Panc1 (cell line): ENCODE measurements around the gene TMEM187. TPM values are rescaled to one million over a fixed set of nuclear protein-coding genes. Genes with fewer than 3 reads are reported as not detected.

Source experiments
- ATAC-seq: fragments of 200-7000 bp; cut with Tn5 transposase; 2 replicates; pipeline ENCODE4 v1.9.1; 2020; ENCODE audit warnings: mild to moderate bottlenecking, moderate library complexity
- BruUV-seq: library from RNA; stranded (reverse); fragments of 400-500 nt; replicated peaks from 2 replicates; lab custom pipeline; 2021; lab: Mats Ljungman, UMichigan
- CTCF ChIA-PET: fragments of 300-600 bp; sonication (Branson Sonifier 250); formaldehyde crosslinking; loops from one replicate; lab custom pipeline; 2022; ENCODE audit warnings: antibody characterized with exemption; lab: Charles Lee
- POLR2A ChIA-PET: fragments of 300-600 bp; sonication (Branson Sonifier 250); formaldehyde crosslinking; loops from one replicate; lab custom pipeline; 2022; ENCODE audit warnings: antibody characterized with exemption; lab: Charles Lee
- DNase-seq: peaks from one replicate; pipeline ENCODE4 v3.0.0-alpha.2; 2010; ENCODE audit warnings: low read depth, low spot score
- H3K27ac ChIP-seq: 2 replicates; pipeline ENCODE4 v1.5.1; 2011; ENCODE audit warnings: mild to moderate bottlenecking, low read length, inconsistent platforms
- H3K27me3 ChIP-seq: fragments of 200-500 bp; sonication (Bioruptor generic); 2 replicates; pipeline ENCODE4 v1.6.0; 2014; ENCODE audit warnings: low read length, inconsistent platforms; ENCODE audit not compliant: control insufficient read depth, insufficient read depth
- H3K36me3 ChIP-seq: fragments of 200-500 bp; sonication (Bioruptor generic); 2 replicates; pipeline ENCODE4 v1.5.1; 2014; ENCODE audit warnings: inconsistent platforms, mild to moderate bottlenecking, low read length, moderate library complexity; ENCODE audit not compliant: control insufficient read depth, insufficient read depth
- H3K4me1 ChIP-seq: 2 replicates; pipeline ENCODE4 v1.5.1; 2011; ENCODE audit warnings: inconsistent platforms, mild to moderate bottlenecking, low read length, moderate library complexity; ENCODE audit not compliant: control insufficient read depth, insufficient read depth
- H3K4me3 ChIP-seq, 2 experiments: 2 replicates each; pipeline ENCODE4 v1.5.1; 2011 to 2012; ENCODE audit warnings: low read depth in 2 of 2, low read length in 2 of 2, mild to moderate bottlenecking in 2 of 2, inconsistent platforms in 1 of 2, moderate library complexity in 1 of 2
- H3K9me3 ChIP-seq: fragments of 200-500 bp; sonication (Bioruptor generic); 2 replicates; pipeline ENCODE4 v1.5.1; 2014; ENCODE audit warnings: low read depth, mild to moderate bottlenecking, inconsistent platforms, low read length, moderate library complexity; ENCODE audit not compliant: control insufficient read depth, insufficient read depth
- CTCF ChIP-seq: fragments of 450-650 bp; IDR thresholded peaks from 2 replicates; pipeline ENCODE4 v1.5.1; 2017; ENCODE audit warnings: mild to moderate bottlenecking
- POLR2AphosphoS5 ChIP-seq: IDR thresholded peaks from 2 replicates; pipeline ENCODE4 v1.6.1; 2012; ENCODE audit warnings: mild to moderate bottlenecking, low read depth, low read length, moderate library complexity
- REST ChIP-seq, 2 experiments: IDR thresholded peaks; 2 replicates each; pipeline ENCODE4 v1.6.1; 2011 to 2012; ENCODE audit warnings: low read depth in 2 of 2, control low read depth in 1 of 2, low read length in 1 of 2, mild to moderate bottlenecking in 1 of 2, moderate library complexity in 1 of 2; ENCODE audit not compliant: insufficient read depth in 1 of 2
- SIN3A ChIP-seq: IDR thresholded peaks from 2 replicates; pipeline ENCODE4 v1.6.1; 2012; ENCODE audit warnings: low read depth, mild to moderate bottlenecking, low read length, moderate library complexity, borderline replicate concordance; ENCODE audit not compliant: insufficient read depth
- TCF7L2 ChIP-seq: IDR thresholded peaks from 2 replicates; pipeline ENCODE4 v1.6.1; 2011; ENCODE audit warnings: mild to moderate bottlenecking, low read depth, low read length, inconsistent platforms
- in situ Hi-C: cut with HindIII; loops from 2 replicates; pipeline ENCODE4 v1.10.0; 2016; ENCODE audit warnings: low sequenced_read_pairs, low pct_unique_long_range_greater_than_20kb
- intact Hi-C: fragments of 100-400 bp; cut with micrococcal nuclease; formaldehyde crosslinking; loops from one replicate; pipeline ENCODE4 v1.10.0; 2022; ENCODE audit not compliant: unreplicated experiment
- total RNA-seq: library from RNA; stranded (reverse); gene quantifications from one replicate; pipeline ENCODE4 v1.2.1, GENCODE V29; 2021; ENCODE audit not compliant: unreplicated experiment

The TMEM187 gene
- total RNA-seq, 1 experiment from 2014 or later: 15.7 TPM

GRCh38 chrX:154022108-154022507 lies 49.6 kb downstream of the TMEM187 start:
- no peak for TF ChIP-seq CTCF
- no peak for TF ChIP-seq TCF7L2
- no peak for TF ChIP-seq POLR2AphosphoS5
- TF ChIP-seq SIN3A: no peak
- no peak for TF ChIP-seq REST (IDR thresholded peaks at IDR 0.05; ENCODE audit: insufficient read depth in 1 of 2, low read depth in 2 of 2, low read length in 1 of 2)
- intact Hi-C loops: no loop called here
- peak overlapping the region; percentile 48; the same call in 1 of the 2 replicates for H3K27ac ChIP-seq
- H3K9me3 ChIP-seq: no peaks in the 10 kb centered on the region
- no peak overlapping the region for H3K4me3 ChIP-seq
- in situ Hi-C loops: no loop called here
- ChIA-PET CTCF (interaction anchor here (0.9 kb wide), 1 partner anchor 9 kb away, joined by 3 read pairs; no protein-coding TSS in a partner anchor), POLR2A (no interaction called here)
- peak; percentile 7; the same call in 1 of the 2 replicates for ATAC-seq
- DNase-seq: no peak
- peaks cover 46% of the 10 kb centered on the region for H3K4me1 ChIP-seq
- H3K36me3 ChIP-seq: no peaks in the 10 kb centered on the region
- BruUV-seq: no TSS peak
- no peaks in the 10 kb centered on the region for H3K27me3 ChIP-seq

GRCh38 chrX:154023276-154024000 lies 50.9 kb downstream of the TMEM187 start:
- Histone ChIP-seq H3K27me3 (no peaks in the 10 kb centered on the region), H3K4me3 (no peak overlapping the region), H3K36me3 (no peaks in the 10 kb centered on the region), H3K4me1 (peaks cover 38% of the 10 kb centered on the region), H3K27ac (peak overlapping the region; percentile 42), H3K9me3 (no peaks in the 10 kb centered on the region)
- TF ChIP-seq POLR2AphosphoS5: no peak
- no peak for TF ChIP-seq REST (IDR thresholded peaks at IDR 0.05; ENCODE audit: insufficient read depth in 1 of 2, low read depth in 2 of 2, low read length in 1 of 2)
- BruUV-seq: no TSS peak
- ChIA-PET POLR2A (no interaction called here), CTCF (no interaction called here)
- in situ Hi-C loops (no loop called here), intact Hi-C loops (no loop called here)
- DNase-seq (no peak), ATAC-seq (no peak)
